Body of pancreas (tissue), 4 donors: ENCODE results near the gene GDPD4.

Experiments used
- CTCF ChIP-seq, 7 experiments: fragments of 450-650 bp in 4 of 7; fragments of 200-600 bp in 3 of 7; sonication (generic) in 3 of 7; IDR thresholded peaks; one replicate each; pipeline ENCODE4 v1.5.1; 2016 to 2019; ENCODE audit warnings: antibody characterized with exemption in 7 of 7
- POLR2A ChIP-seq, 3 donors: fragments of 450-650 bp; IDR thresholded peaks; one replicate each; pipeline ENCODE4 v1.6.1; 2016; ENCODE audit warnings: antibody characterized with exemption in 3 of 3, mild to moderate bottlenecking in 2 of 3

GRCh38 chr11:77325159-77325558 lies 23.7 kb upstream of the GDPD4 start:
- TF ChIP-seq CTCF (IDR thresholded peaks at IDR 0.05) (no peak), POLR2A (IDR thresholded peaks at IDR 0.05) (no peak)
